ENCODE measurements around the gene TAS1R1. TPM values are rescaled to one million over a fixed set of nuclear protein-coding genes. Genes with fewer than 3 reads are reported as not detected.
A peak's percentile ranks its signal among the peaks of the same experiment; 100 is the strongest.

Gene TAS1R1
- total RNA-seq, 1 donor from 2014 or later, result not detected

DNA sequence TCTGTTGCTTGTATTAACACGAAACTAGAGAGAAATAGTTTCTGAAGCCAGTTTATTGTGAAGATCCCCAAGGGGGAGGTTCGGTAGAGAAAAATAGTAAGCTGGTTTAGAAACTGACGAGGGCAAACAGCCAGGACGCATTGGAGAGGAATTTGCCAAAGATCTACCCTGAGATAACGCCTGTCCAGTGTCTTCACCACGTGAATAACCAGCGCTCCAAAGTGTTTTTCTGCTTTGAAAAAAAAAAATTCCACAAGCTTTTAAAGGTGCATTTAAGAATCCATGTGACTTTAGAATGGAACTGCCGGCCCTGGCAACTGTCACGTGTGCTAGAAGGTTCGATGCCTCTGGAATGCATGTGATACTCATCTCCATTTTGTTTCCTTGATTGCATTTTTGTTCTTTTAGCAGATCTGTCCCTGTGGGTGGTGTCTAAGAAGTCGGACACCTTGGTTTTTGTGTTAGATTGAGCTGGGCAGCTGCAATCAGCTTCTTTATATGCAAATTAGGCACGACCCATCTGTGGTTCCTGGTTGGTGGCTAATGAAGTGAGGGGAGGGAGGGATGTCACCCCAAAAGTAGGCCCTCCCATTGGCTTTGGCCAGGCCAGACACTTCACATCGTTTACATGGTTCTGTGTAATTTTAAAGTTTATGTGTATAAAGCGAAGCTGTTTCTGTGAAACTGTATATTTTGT lies 68.3 kb downstream of the TAS1R1 start:
- H3K4me3 ChIP-seq, result no peak overlapping the region

DNA sequence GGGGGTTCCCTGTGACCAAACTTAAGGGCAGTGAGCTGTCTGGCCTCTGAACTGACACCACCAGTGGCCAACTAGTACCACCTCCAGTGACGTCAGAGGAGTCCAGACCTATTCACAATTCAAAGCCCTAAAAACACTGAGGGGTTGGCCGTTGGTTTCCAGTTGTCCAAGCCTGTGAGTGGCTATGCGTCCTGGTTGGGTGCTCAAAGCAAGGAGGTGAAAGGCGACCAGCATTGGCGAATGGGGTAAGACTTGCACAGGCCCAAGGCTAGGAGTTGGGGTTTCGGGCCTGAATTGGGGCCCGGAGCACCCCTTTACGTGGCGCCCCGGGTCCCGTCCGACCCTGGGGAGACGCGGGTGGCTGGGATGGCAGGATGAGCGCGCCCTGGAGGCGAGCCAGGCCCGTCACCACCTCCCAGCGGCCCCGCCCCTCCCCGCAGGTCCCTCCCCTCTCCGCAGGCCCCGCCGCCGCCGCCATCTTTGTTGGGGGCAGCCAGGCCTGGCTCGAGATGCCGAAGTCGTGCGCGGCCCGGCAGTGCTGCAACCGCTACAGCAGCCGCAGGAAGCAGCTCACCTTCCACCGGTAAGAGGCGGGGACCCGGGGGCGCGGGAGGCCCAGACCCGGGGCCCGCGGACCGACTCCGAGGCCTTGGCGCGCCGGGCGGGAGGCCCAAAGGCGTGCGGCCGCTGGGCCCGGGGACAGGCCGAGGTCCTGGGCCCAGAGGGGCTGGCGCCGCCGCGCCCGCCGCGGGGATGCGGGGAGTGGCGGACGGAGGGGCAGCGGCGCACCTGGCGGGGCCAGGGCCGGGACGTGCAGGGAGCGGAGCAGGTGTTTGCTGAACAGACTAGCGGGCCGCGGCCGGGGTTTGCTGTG lies 69.8 kb downstream of the TAS1R1 start, which contains the start of gene THAP3:
THAP3 (plus strand) TSS at position 159 of the 874 bp plus-strand sequence; CDS start at position 510, 351 bp downstream.
- H3K4me3 ChIP-seq, result peak within 1 kb of the TSS; percentile 76 to 96
- intact Hi-C loops (cut with DNase I), result no loop called here
- H3K27me3 ChIP-seq, result no peaks in the 10 kb centered on the region
- H3K4me1 ChIP-seq, result peaks cover 62% of the 10 kb centered on the region
- no peak for DNase-seq (ENCODE audit: extremely low spot score in 2 of 2)
- TF ChIP-seq POLR2A (IDR thresholded peaks at IDR 0.05) (no peak), POLR2AphosphoS5 (IDR thresholded peaks at IDR 0.05; ENCODE audit: insufficient read depth in 1 of 2, low read depth in 1 of 2) (peak in 1 of 2 donors; percentile 65)
- TF ChIP-seq, protein P1, sequence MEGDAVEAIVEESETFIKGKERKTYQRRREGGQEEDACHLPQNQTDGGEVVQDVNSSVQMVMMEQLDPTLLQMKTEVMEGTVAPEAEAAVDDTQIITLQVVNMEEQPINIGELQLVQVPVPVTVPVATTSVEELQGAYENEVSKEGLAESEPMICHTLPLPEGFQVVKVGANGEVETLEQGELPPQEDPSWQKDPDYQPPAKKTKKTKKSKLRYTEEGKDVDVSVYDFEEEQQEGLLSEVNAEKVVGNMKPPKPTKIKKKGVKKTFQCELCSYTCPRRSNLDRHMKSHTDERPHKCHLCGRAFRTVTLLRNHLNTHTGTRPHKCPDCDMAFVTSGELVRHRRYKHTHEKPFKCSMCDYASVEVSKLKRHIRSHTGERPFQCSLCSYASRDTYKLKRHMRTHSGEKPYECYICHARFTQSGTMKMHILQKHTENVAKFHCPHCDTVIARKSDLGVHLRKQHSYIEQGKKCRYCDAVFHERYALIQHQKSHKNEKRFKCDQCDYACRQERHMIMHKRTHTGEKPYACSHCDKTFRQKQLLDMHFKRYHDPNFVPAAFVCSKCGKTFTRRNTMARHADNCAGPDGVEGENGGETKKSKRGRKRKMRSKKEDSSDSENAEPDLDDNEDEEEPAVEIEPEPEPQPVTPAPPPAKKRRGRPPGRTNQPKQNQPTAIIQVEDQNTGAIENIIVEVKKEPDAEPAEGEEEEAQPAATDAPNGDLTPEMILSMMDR (IDR thresholded peaks at IDR 0.05), result no peak
- peaks cover 0 to 35% of the 10 kb centered on the region in 2 donors for H3K36me3 ChIP-seq
- peak within 1 kb of the TSS; percentile 74 for H3K27ac ChIP-seq
- no peaks in the 10 kb centered on the region for H3K9me3 ChIP-seq

More for the DNA sequence above, 68.3 kb downstream of the TAS1R1 start:
- no peak for DNase-seq (ENCODE audit: extremely low spot score in 2 of 2)
- no peaks in the 10 kb centered on the region for H3K27me3 ChIP-seq
- intact Hi-C loops (cut with DNase I), result no loop called here
- no peaks in the 10 kb centered on the region for H3K9me3 ChIP-seq
- peaks cover 0 to 34% of the 10 kb centered on the region in 2 donors for H3K36me3 ChIP-seq
- peaks cover 59% of the 10 kb centered on the region for H3K4me1 ChIP-seq
- H3K27ac ChIP-seq, result peak overlapping the region; percentile 74
- TF ChIP-seq, protein P1 (IDR thresholded peaks at IDR 0.05), result no peak
- TF ChIP-seq POLR2AphosphoS5 (IDR thresholded peaks at IDR 0.05; ENCODE audit: insufficient read depth in 1 of 2, low read depth in 1 of 2) (no peak), POLR2A (IDR thresholded peaks at IDR 0.05) (no peak)

DNA sequence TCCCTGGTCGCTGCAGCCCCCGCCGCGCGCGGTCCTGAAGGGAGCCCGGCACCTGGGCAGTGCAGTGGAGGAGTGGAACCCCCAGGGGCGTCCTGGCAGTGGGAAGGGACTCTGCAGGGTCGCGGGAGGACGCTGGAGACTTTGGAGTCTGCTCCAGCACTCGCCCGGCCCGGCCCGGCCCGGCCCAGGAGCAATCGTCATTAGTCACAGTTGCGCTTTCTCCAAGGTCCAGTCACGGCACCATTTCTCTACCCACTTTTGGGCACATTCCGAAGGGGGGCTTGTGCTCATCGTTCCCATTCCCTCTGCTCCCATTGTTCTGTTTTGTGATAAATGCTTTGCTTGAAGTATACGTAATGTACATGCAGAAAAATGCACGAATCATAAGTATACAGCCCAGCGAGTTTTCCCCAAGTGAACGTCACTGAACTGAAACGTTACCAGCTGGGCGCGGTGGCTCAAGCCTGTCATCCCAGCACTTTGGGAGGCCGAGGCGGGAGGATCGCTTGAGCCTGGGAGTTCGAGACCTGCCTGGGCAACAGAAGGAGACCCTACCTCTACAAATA lies 70.6 kb downstream of the TAS1R1 start:
- Histone ChIP-seq H3K27ac (peak overlapping the region; percentile 74), H3K27me3 (no peaks in the 10 kb centered on the region), H3K4me3 (peak overlapping the region; percentile 76 to 96), H3K36me3 (peaks cover 0 to 33% of the 10 kb centered on the region in 2 donors), H3K4me1 (peaks cover 62% of the 10 kb centered on the region), H3K9me3 (no peaks in the 10 kb centered on the region)
- intact Hi-C loops (cut with DNase I), result no loop called here
- no peak for TF ChIP-seq POLR2AphosphoS5 (IDR thresholded peaks at IDR 0.05; ENCODE audit: insufficient read depth in 1 of 2, low read depth in 1 of 2)
- no peak for TF ChIP-seq POLR2A (IDR thresholded peaks at IDR 0.05)
- TF ChIP-seq, protein P1 (IDR thresholded peaks at IDR 0.05), result no peak
- no peak for DNase-seq (ENCODE audit: extremely low spot score in 2 of 2)

DNA sequence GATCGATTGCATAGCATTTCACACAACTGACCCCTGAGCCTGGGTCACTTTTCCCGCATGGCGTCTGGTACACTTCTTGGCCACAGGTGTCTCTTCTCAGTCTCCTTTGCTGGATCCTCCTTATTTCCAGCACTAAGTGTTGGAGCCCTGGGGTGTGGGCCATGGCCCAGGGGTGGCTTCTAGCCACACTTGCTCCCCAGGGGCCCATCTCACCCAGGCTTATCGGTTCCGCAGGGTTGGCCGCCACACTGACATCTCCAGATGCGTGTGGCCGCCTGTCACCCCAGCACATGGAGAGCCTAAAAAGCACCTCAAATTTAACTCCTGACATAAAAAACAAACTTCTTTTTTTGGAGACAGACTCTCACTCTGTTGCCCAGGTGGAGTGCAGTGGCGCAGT lies 71.9 kb downstream of the TAS1R1 start:
- peaks cover 0 to 33% of the 10 kb centered on the region in 2 donors for H3K36me3 ChIP-seq
- no peak overlapping the region for H3K27ac ChIP-seq
- peaks cover 58% of the 10 kb centered on the region for H3K4me1 ChIP-seq
- no peak for DNase-seq (ENCODE audit: extremely low spot score in 2 of 2)
- no peak overlapping the region for H3K4me3 ChIP-seq
- intact Hi-C loops (cut with DNase I), result no loop called here
- no peaks in the 10 kb centered on the region for H3K27me3 ChIP-seq
- no peaks in the 10 kb centered on the region for H3K9me3 ChIP-seq
- TF ChIP-seq POLR2A (IDR thresholded peaks at IDR 0.05), result no peak
- no peak for TF ChIP-seq POLR2AphosphoS5 (IDR thresholded peaks at IDR 0.05; ENCODE audit: insufficient read depth in 1 of 2, low read depth in 1 of 2)
- TF ChIP-seq, protein P1 (IDR thresholded peaks at IDR 0.05), result no peak
